ENCODE measurements around the gene FBXL13. TPM values are rescaled to one million over a fixed set of nuclear protein-coding genes. Genes with fewer than 3 reads are reported as not detected.

FBXL13 gene
- total and polyA plus RNA-seq, 2 of the 8 experiments (the other 6 are each of a cell fraction or from before 2014, with no cell fraction given), result 1.2 to 2.8 TPM

DNA sequence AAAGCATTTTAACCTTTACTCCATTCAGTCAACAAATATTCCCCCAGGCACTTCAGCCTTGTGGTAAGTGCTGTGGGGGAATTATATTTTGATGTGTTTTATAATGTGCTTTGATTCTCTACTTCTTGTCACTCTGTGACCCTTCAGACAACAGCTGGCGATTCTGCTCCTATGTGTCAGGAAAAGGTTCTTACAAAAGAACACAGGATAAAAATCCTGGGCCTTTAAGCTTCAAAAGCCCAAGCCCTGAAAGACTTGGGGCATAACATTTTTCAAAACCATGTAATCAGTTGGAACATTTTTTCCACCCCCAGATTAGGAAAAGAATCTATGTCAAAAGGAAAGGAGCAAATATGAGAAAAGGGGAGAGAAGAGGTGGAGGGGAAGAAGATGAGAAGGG, 199.6 kb downstream of the FBXL13 start:
- Histone ChIP-seq H2BK12ac (ENCODE audit: low read depth, low read length) (no peak overlapping the region), H3K4me1 (replicated peaks in 1 of 4; ENCODE audit: control insufficient read depth in 3 of 4, insufficient read depth in 4 of 4, low read length in 3 of 4) (no peaks in the 10 kb centered on the region), H3K27me3 (replicated peaks in 1 of 4; ENCODE audit: control insufficient read depth in 3 of 4, extremely low read depth in 1 of 4, insufficient read depth in 3 of 4, low read length in 3 of 4) (no peaks in the 10 kb centered on the region), H3K9ac (replicated peaks in 1 of 4; ENCODE audit: extremely low read depth in 1 of 4, low read depth in 3 of 4, low read length in 3 of 4) (no peak overlapping the region), H3K79me2 (ENCODE audit: control insufficient read depth in 1 of 2, insufficient read depth in 2 of 2, low read length in 2 of 2) (no peaks in the 10 kb centered on the region), H2BK15ac (ENCODE audit: low read length) (no peak overlapping the region), H3K9me3 (ENCODE audit: insufficient read depth in 2 of 2, low read depth in 1 of 2, low read length in 1 of 2) (no peaks in the 10 kb centered on the region), H3K27ac (ENCODE audit: low read depth, low read length) (no peak overlapping the region), H2BK5ac (ENCODE audit: low read depth, low read length) (no peak overlapping the region), H3K4ac (replicated peaks; ENCODE audit: insufficient read length, low read depth, low read length) (no peak overlapping the region), H2BK20ac (ENCODE audit: low read length) (no peak overlapping the region), H3K79me1 (ENCODE audit: low read depth, low read length) (no peaks in the 10 kb centered on the region), H3K4me2 (ENCODE audit: insufficient read depth in 1 of 2, low read depth in 2 of 2, low read length in 2 of 2) (no peak overlapping the region), H3K56ac (replicated peaks; ENCODE audit: insufficient read length, low read depth, low read length) (no peak overlapping the region), H2BK120ac (replicated peaks; ENCODE audit: low read depth, low read length) (no peak overlapping the region), H3K36me3 (ENCODE audit: control insufficient read depth in 2 of 4, insufficient read depth in 4 of 4, low read length in 3 of 4) (no peaks in the 10 kb centered on the region; a peak in 1 of 8 replicates), H3K18ac (ENCODE audit: extremely low read depth, low read length) (no peak overlapping the region), H3K23ac (ENCODE audit: insufficient read length) (no peak overlapping the region), H3K4me3 (ENCODE audit: extremely low read depth in 1 of 4, insufficient read depth in 2 of 4, low read depth in 3 of 4, low read length in 4 of 4) (no peak overlapping the region), H4K20me1 (replicated peaks in 1 of 2; ENCODE audit: control insufficient read depth in 1 of 2, insufficient read depth in 2 of 2, low read length in 2 of 2) (no peaks in the 10 kb centered on the region), H4K91ac (replicated peaks; ENCODE audit: insufficient read length, low read length) (no peak overlapping the region), H2AFZ (ENCODE audit: low read length) (no peak overlapping the region), H3K23me2 (ENCODE audit: low read depth, low read length) (no peaks in the 10 kb centered on the region; the same call in 1 of the 2 replicates), H2AK5ac (ENCODE audit: low read depth, low read length) (no peak overlapping the region), H4K8ac (ENCODE audit: extremely low read depth, insufficient read depth, low read length) (no peak overlapping the region), H4K5ac (ENCODE audit: insufficient read length, low read depth, low read length) (no peak overlapping the region), H3K14ac (ENCODE audit: insufficient read length) (no peak overlapping the region)
- TF ChIP-seq GABPA (IDR thresholded peaks at IDR 0.05; ENCODE audit: borderline replicate concordance, insufficient read depth, low read length), result no peak
- no peak for TF ChIP-seq JUN (IDR thresholded peaks at IDR 0.05; ENCODE audit: low read depth, low read length)
- CTCF ChIA-PET (ENCODE audit: partially characterized antibody), result no interaction called here
- FAIRE-seq (no peak), DNase-seq (ENCODE audit: low read depth in 1 of 2, low spot score in 2 of 2) (no peak)
- POLR2A ChIA-PET (ENCODE audit: partially characterized antibody), result no interaction called here
- 89% methylated on average over 1 of the region's 1 CpG; no CpG with 5 or more reads in 1 of the 2 experiments for WGBS, 2 experiments (ENCODE audit: extremely low coverage in 1 of 2, insufficient coverage in 1 of 2, insufficient read length in 1 of 2, insufficient replicate concordance in 2 of 2, low coverage in 1 of 2, low lambda C conversion rate in 2 of 2, missing lambda C conversion rate in 1 of 2)

Data from H1 (cell line).